ENCODE data around the gene N4BP2L2. TPM values are rescaled to one million over a fixed set of nuclear protein-coding genes. Genes with fewer than 3 reads are reported as not detected.

Gene N4BP2L2
- total and polyA plus RNA-seq, 4 donors: 14.9 to 116 (median 76.7) TPM

DNA sequence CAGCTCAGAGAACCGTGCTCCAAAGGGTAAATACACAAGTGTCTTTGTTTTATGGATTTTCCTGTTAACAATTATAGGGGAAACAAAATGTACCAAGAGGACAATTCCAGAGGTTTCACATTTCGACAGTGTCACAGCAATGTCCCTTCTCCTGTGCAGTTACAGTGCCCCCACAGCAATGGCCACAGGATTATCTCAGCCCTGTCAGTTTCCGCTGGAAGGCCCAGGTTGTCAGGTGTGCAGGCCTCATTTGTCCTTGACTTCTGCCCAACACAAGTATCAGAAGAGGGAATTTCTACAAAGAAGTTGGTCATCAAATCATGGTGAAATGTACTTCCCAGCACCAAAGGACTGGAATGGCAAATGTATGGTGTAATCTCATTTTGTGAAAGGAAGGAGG lies 11.2 kb upstream of the N4BP2L2 start:
- WGBS: 42% methylated on average over 3 of the region's 3 CpGs
- Histone ChIP-seq H3K9me3 (ENCODE audit: control insufficient read depth in 4 of 4, low read length in 3 of 4) (peaks cover 0 to 1% (median 0%) of the 10 kb centered on the region in 4 donors), H3K9ac (ENCODE audit: low read depth in 1 of 2, low read length in 2 of 2) (no peak overlapping the region), H3K36me3 (ENCODE audit: control insufficient read depth in 4 of 4, insufficient read depth in 3 of 4, low read depth in 1 of 4, low read length in 3 of 4) (no peaks in the 10 kb centered on the region), H3K4me1 (ENCODE audit: control insufficient read depth in 4 of 4, insufficient read depth in 4 of 4, low read length in 3 of 4) (peaks cover 3 to 6% (median 4%) of the 10 kb centered on the region in 4 donors), H3K27ac (ENCODE audit: low read depth in 1 of 2, low read length in 2 of 2) (no peak overlapping the region), H3K4me3 (ENCODE audit: low read depth in 1 of 3, low read length in 3 of 3) (no peak overlapping the region), H3K27me3 (ENCODE audit: control insufficient read depth in 4 of 4, insufficient read depth in 4 of 4, low read length in 3 of 4) (no peaks in the 10 kb centered on the region)
- DNase-seq (ENCODE audit: low spot score): peak; percentile 37
- TF ChIP-seq SP1 (IDR thresholded peaks at IDR 0.05) (peak; percentile 30), YY1 (IDR thresholded peaks at IDR 0.05) (peak; percentile 54), HNF4G (IDR thresholded peaks at IDR 0.05) (no peak), FOXA2 (IDR thresholded peaks at IDR 0.05) (no peak), NR2F2 (IDR thresholded peaks at IDR 0.05) (no peak), HNF4A (conservative IDR thresholded peaks at IDR 0.05) (peak; percentile 35 to 37), RXRA (IDR thresholded peaks at IDR 0.05) (peak in 1 of 2 donors; percentile 9), EGR1 (IDR thresholded peaks at IDR 0.05; ENCODE audit: low read depth in 2 of 2) (no peak), JUND (IDR thresholded peaks at IDR 0.05) (no peak), TAF1 (conservative IDR thresholded peaks at IDR 0.05) (no peak), FOXA1 (IDR thresholded peaks at IDR 0.05) (no peak), GABPA (IDR thresholded peaks at IDR 0.05 in 1 of 2, conservative IDR thresholded peaks at IDR 0.05 in 1 of 2) (no peak), RAD21 (IDR thresholded peaks at IDR 0.05) (peak in 1 of 2 donors; percentile 7)
- TF ChIP-seq, protein P1, sequence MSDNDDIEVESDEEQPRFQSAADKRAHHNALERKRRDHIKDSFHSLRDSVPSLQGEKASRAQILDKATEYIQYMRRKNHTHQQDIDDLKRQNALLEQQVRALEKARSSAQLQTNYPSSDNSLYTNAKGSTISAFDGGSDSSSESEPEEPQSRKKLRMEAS (IDR thresholded peaks at IDR 0.05): no peak
- TF ChIP-seq, protein P2, sequence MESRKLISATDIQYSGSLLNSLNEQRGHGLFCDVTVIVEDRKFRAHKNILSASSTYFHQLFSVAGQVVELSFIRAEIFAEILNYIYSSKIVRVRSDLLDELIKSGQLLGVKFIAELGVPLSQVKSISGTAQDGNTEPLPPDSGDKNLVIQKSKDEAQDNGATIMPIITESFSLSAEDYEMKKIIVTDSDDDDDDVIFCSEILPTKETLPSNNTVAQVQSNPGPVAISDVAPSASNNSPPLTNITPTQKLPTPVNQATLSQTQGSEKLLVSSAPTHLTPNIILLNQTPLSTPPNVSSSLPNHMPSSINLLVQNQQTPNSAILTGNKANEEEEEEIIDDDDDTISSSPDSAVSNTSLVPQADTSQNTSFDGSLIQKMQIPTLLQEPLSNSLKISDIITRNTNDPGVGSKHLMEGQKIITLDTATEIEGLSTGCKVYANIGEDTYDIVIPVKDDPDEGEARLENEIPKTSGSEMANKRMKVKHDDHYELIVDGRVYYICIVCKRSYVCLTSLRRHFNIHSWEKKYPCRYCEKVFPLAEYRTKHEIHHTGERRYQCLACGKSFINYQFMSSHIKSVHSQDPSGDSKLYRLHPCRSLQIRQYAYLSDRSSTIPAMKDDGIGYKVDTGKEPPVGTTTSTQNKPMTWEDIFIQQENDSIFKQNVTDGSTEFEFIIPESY (IDR thresholded peaks at IDR 0.05): no peak
- TF ChIP-seq, protein P3, sequence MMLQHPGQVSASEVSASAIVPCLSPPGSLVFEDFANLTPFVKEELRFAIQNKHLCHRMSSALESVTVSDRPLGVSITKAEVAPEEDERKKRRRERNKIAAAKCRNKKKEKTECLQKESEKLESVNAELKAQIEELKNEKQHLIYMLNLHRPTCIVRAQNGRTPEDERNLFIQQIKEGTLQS (IDR thresholded peaks at IDR 0.05): no peak
- TF ChIP-seq, protein P4, sequence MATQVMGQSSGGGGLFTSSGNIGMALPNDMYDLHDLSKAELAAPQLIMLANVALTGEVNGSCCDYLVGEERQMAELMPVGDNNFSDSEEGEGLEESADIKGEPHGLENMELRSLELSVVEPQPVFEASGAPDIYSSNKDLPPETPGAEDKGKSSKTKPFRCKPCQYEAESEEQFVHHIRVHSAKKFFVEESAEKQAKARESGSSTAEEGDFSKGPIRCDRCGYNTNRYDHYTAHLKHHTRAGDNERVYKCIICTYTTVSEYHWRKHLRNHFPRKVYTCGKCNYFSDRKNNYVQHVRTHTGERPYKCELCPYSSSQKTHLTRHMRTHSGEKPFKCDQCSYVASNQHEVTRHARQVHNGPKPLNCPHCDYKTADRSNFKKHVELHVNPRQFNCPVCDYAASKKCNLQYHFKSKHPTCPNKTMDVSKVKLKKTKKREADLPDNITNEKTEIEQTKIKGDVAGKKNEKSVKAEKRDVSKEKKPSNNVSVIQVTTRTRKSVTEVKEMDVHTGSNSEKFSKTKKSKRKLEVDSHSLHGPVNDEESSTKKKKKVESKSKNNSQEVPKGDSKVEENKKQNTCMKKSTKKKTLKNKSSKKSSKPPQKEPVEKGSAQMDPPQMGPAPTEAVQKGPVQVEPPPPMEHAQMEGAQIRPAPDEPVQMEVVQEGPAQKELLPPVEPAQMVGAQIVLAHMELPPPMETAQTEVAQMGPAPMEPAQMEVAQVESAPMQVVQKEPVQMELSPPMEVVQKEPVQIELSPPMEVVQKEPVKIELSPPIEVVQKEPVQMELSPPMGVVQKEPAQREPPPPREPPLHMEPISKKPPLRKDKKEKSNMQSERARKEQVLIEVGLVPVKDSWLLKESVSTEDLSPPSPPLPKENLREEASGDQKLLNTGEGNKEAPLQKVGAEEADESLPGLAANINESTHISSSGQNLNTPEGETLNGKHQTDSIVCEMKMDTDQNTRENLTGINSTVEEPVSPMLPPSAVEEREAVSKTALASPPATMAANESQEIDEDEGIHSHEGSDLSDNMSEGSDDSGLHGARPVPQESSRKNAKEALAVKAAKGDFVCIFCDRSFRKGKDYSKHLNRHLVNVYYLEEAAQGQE (IDR thresholded peaks at IDR 0.05): no peak
- TF ChIP-seq, protein P5, sequence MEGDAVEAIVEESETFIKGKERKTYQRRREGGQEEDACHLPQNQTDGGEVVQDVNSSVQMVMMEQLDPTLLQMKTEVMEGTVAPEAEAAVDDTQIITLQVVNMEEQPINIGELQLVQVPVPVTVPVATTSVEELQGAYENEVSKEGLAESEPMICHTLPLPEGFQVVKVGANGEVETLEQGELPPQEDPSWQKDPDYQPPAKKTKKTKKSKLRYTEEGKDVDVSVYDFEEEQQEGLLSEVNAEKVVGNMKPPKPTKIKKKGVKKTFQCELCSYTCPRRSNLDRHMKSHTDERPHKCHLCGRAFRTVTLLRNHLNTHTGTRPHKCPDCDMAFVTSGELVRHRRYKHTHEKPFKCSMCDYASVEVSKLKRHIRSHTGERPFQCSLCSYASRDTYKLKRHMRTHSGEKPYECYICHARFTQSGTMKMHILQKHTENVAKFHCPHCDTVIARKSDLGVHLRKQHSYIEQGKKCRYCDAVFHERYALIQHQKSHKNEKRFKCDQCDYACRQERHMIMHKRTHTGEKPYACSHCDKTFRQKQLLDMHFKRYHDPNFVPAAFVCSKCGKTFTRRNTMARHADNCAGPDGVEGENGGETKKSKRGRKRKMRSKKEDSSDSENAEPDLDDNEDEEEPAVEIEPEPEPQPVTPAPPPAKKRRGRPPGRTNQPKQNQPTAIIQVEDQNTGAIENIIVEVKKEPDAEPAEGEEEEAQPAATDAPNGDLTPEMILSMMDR (IDR thresholded peaks at IDR 0.05; ENCODE audit: low read depth, low read length, missing input control): no peak

Data from liver (tissue), 9 donors.